Measurements from ENCODE around the gene PARD3B.

Gene PARD3B

GRCh38 chr2:205138735-205139134 lies 593.5 kb downstream of the PARD3B start:
- DNase-seq (ENCODE audit: low read depth in 2 of 2), result no peak

GRCh38 chr2:205139822-205140463 lies 594.7 kb downstream of the PARD3B start:
- DNase-seq (ENCODE audit: low read depth in 2 of 2), result no peak

- DNase-seq (ENCODE audit: low read depth in 2 of 2), result no peak
Observed at GRCh38 chr2:205141381-205141780, 596.1 kb downstream of the PARD3B start.

GRCh38 chr2:205145888-205146287 lies 600.6 kb downstream of the PARD3B start:
- no peak for DNase-seq (ENCODE audit: low read depth in 2 of 2)

GRCh38 chr2:205148755-205149154 lies 603.5 kb downstream of the PARD3B start:
- no peak for DNase-seq (ENCODE audit: low read depth in 2 of 2)

- no peak for DNase-seq (ENCODE audit: low read depth in 2 of 2)
Observed at GRCh38 chr2:205156457-205156856, 611.2 kb downstream of the PARD3B start.

GRCh38 chr2:205158404-205158803 lies 613.1 kb downstream of the PARD3B start:
- no peak for DNase-seq (ENCODE audit: low read depth in 2 of 2)

- DNase-seq (ENCODE audit: low read depth in 2 of 2), result no peak
Observed at GRCh38 chr2:205161156-205161839, 616.0 kb downstream of the PARD3B start.

- DNase-seq (ENCODE audit: low read depth in 2 of 2), result no peak
Observed at GRCh38 chr2:205166745-205167144, 621.5 kb downstream of the PARD3B start.

- no peak for DNase-seq (ENCODE audit: low read depth in 2 of 2)
Observed at GRCh38 chr2:205169012-205169411, 623.7 kb downstream of the PARD3B start.

GRCh38 chr2:205169464-205169863 lies 624.2 kb downstream of the PARD3B start:
- DNase-seq (ENCODE audit: low read depth in 2 of 2), result no peak

GRCh38 chr2:205170399-205170798 lies 625.1 kb downstream of the PARD3B start:
- no peak for DNase-seq (ENCODE audit: low read depth in 2 of 2)

- no peak for DNase-seq (ENCODE audit: low read depth in 2 of 2)
Observed at GRCh38 chr2:205171261-205171940, 626.1 kb downstream of the PARD3B start.

- no peak for DNase-seq (ENCODE audit: low read depth in 2 of 2)
Observed at GRCh38 chr2:205175831-205176230, 630.6 kb downstream of the PARD3B start.

- no peak for DNase-seq (ENCODE audit: low read depth in 2 of 2)
Observed at GRCh38 chr2:205176546-205176945, 631.3 kb downstream of the PARD3B start.

- DNase-seq (ENCODE audit: low read depth in 2 of 2), result no peak
Observed at GRCh38 chr2:205177546-205177945, 632.3 kb downstream of the PARD3B start.

- DNase-seq (ENCODE audit: low read depth in 2 of 2), result no peak
Observed at GRCh38 chr2:205180730-205181129, 635.5 kb downstream of the PARD3B start.

- no peak for DNase-seq (ENCODE audit: low read depth in 2 of 2)
Observed at GRCh38 chr2:205187731-205188130, 642.5 kb downstream of the PARD3B start.

GRCh38 chr2:205188239-205189138 lies 643.2 kb downstream of the PARD3B start:
- no peak for DNase-seq (ENCODE audit: low read depth in 2 of 2)

GRCh38 chr2:205189301-205189700 lies 644.0 kb downstream of the PARD3B start:
- DNase-seq (ENCODE audit: low read depth in 2 of 2), result no peak

GRCh38 chr2:205190528-205190927 lies 645.3 kb downstream of the PARD3B start:
- no peak for DNase-seq (ENCODE audit: low read depth in 2 of 2)

Data from stimulated activated CD4-positive, alpha-beta T cell treated with anti-CD3 and anti-CD28 coated beads, Interleukin-15, amount 100 ng/mL, for 48 hours (primary cell).